CD4-positive, alpha-beta T cell treated with Interleukin-6 for 4 hours (primary cell): Measurements from ENCODE around the gene ACTRT2.

Experiments
- DNase-seq: peaks from one replicate; pipeline ENCODE4 v3.0.0-alpha.2; 2020; ENCODE audit warnings: mixed read lengths

ACTRT2 gene

GRCh38 chr1:3058263-3059030 lies 37.2 kb downstream of the ACTRT2 start:
- no peak for DNase-seq

GRCh38 chr1:3060127-3060526 lies 38.9 kb downstream of the ACTRT2 start:
- no peak for DNase-seq

GRCh38 chr1:3060601-3061551 lies 39.6 kb downstream of the ACTRT2 start:
- no peak for DNase-seq

- DNase-seq: no peak
Observed at GRCh38 chr1:3061566-3061965, 40.3 kb downstream of the ACTRT2 start.

- no peak for DNase-seq
Observed at GRCh38 chr1:3061981-3062615, 40.8 kb downstream of the ACTRT2 start.

GRCh38 chr1:3062616-3063378 lies 41.5 kb downstream of the ACTRT2 start:
- no peak for DNase-seq

- DNase-seq: no peak
Observed at GRCh38 chr1:3063379-3064295, 42.4 kb downstream of the ACTRT2 start.

- DNase-seq: no peak
Observed at GRCh38 chr1:3064296-3064850, 43.1 kb downstream of the ACTRT2 start.

GRCh38 chr1:3064901-3065300 lies 43.6 kb downstream of the ACTRT2 start:
- no peak for DNase-seq

GRCh38 chr1:3065396-3065795 lies 44.1 kb downstream of the ACTRT2 start:
- DNase-seq: no peak

- no peak for DNase-seq
Observed at GRCh38 chr1:3065797-3066196, 44.5 kb downstream of the ACTRT2 start.

- no peak for DNase-seq
Observed at GRCh38 chr1:3066250-3066711, 45.0 kb downstream of the ACTRT2 start.

GRCh38 chr1:3066826-3067225 lies 45.6 kb downstream of the ACTRT2 start:
- DNase-seq: no peak

- DNase-seq: no peak
Observed at GRCh38 chr1:3067301-3067670, 46.0 kb downstream of the ACTRT2 start.

GRCh38 chr1:3067671-3068563 lies 46.6 kb downstream of the ACTRT2 start:
- no peak for DNase-seq

GRCh38 chr1:3068564-3069431 lies 47.5 kb downstream of the ACTRT2 start, which contains the start of gene PRDM16:
Gene PRDM16 (plus strand): TSS chr1:3069203. CDS start chr1:3069260, 57 bp downstream.
- DNase-seq: peak; percentile 32

- no peak for DNase-seq
Observed at GRCh38 chr1:3069491-3070308, 48.4 kb downstream of the ACTRT2 start.

GRCh38 chr1:3070309-3070643 lies 49.0 kb downstream of the ACTRT2 start:
- DNase-seq: no peak
